Neural cell (in vitro differentiated cells): Measurements from ENCODE around the gene APBA1. TPM values are rescaled to one million over a fixed set of nuclear protein-coding genes. Genes with fewer than 3 reads are reported as not detected.

Experiments used
- H2AFZ ChIP-seq: fragments of 200-600, 300-800 bp; sonication (generic), shearing (Covaris generic); 2 replicates; pipeline ENCODE4 v1.6.0; 2014; ENCODE audit warnings: low read depth, mild to moderate bottlenecking, antibody characterized with exemption, low read length, moderate library complexity
- H3F3A ChIP-seq: fragments of 200-600 bp; shearing (Covaris generic); 2 replicates; pipeline ENCODE4 v1.6.1; 2016; ENCODE audit warnings: mild to moderate bottlenecking, moderate library complexity, mixed read lengths, antibody characterized with exemption, low read length; ENCODE audit not compliant: insufficient read depth, poor library complexity, severe bottlenecking
- H3K27ac ChIP-seq: fragments of 200-600, 300-800 bp; sonication (generic), shearing (Covaris generic); 2 replicates; pipeline ENCODE4 v1.5.1; 2014; ENCODE audit warnings: mild to moderate bottlenecking, low read length, moderate library complexity
- H3K27me3 ChIP-seq: fragments of 300-800, 200-600 bp; sonication (generic), shearing (Covaris generic); 2 replicates; pipeline ENCODE4 v1.6.0; 2014; ENCODE audit warnings: mild to moderate bottlenecking, low read depth, low read length, moderate library complexity; ENCODE audit not compliant: insufficient read depth
- H3K36me3 ChIP-seq: fragments of 300-800, 200-600 bp; sonication (generic), shearing (Covaris generic); 2 replicates; pipeline ENCODE4 v1.5.1; 2014; ENCODE audit warnings: mild to moderate bottlenecking, antibody characterized with exemption, low read length, moderate library complexity; ENCODE audit not compliant: insufficient read depth
- H3K4me2 ChIP-seq: fragments of 300-800, 200-600 bp; sonication (generic), shearing (Covaris generic); 2 replicates; pipeline ENCODE4 v1.6.0; 2014; ENCODE audit warnings: mild to moderate bottlenecking, low read length
- H3K4me3 ChIP-seq: fragments of 300-800, 200-600 bp; sonication (generic), shearing (Covaris generic); 2 replicates; pipeline ENCODE4 v1.5.1; 2014; ENCODE audit warnings: mild to moderate bottlenecking, low read length, moderate library complexity
- H3K79me2 ChIP-seq: fragments of 200-600 bp; shearing (Covaris generic); replicated peaks from 2 replicates; pipeline ENCODE4 v1.6.0; 2014; ENCODE audit warnings: mild to moderate bottlenecking, low read length, moderate library complexity; ENCODE audit not compliant: insufficient read depth
- H3K9ac ChIP-seq: fragments of 300-800, 200-600 bp; sonication (generic), shearing (Covaris generic); 2 replicates; pipeline ENCODE4 v1.6.1; 2016; ENCODE audit warnings: mild to moderate bottlenecking, low read length, mixed read lengths
- H3K9me2 ChIP-seq: fragments of 200-600 bp; shearing (Covaris generic); 2 replicates; pipeline ENCODE4 v1.6.1; 2016; ENCODE audit warnings: mild to moderate bottlenecking, low read length, mixed read lengths; ENCODE audit not compliant: insufficient read depth
- H3K9me3 ChIP-seq: fragments of 200-600, 300-800 bp; sonication (generic), shearing (Covaris generic); 2 replicates; pipeline ENCODE4 v1.6.1; 2016; ENCODE audit warnings: mild to moderate bottlenecking, mixed run types, low read length, moderate library complexity, mixed read lengths
- H4K20me1 ChIP-seq: fragments of 200-600 bp; shearing (Covaris generic); 2 replicates; pipeline ENCODE4 v1.6.1; 2016; ENCODE audit warnings: mild to moderate bottlenecking, mixed run types; ENCODE audit not compliant: insufficient read depth
- CTCF ChIP-seq: fragments of 450-650 bp; IDR thresholded peaks from 2 replicates; pipeline ENCODE4 v1.5.1; 2014; ENCODE audit warnings: antibody characterized with exemption, mild to moderate bottlenecking, moderate library complexity; ENCODE audit not compliant: poor library complexity, severe bottlenecking
- EP300 ChIP-seq: fragments of 450-650 bp; conservative IDR thresholded peaks from 2 replicates; pipeline ENCODE4 v1.6.1; 2014; ENCODE audit warnings: antibody characterized with exemption, mild to moderate bottlenecking, moderate library complexity; ENCODE audit not compliant: poor library complexity, severe bottlenecking
- EZH2 ChIP-seq: fragments of 200-600, 300-800 bp; shearing (Covaris generic), sonication (generic); IDR thresholded peaks from 2 replicates; pipeline ENCODE4 v1.6.1; 2014; ENCODE audit warnings: antibody characterized with exemption, low read length, borderline replicate concordance, mild to moderate bottlenecking; ENCODE audit not compliant: insufficient read depth, poor library complexity, severe bottlenecking
- MXI1 ChIP-seq: fragments of 450-650 bp; conservative IDR thresholded peaks from 2 replicates; pipeline ENCODE4 v1.6.1; 2014; ENCODE audit warnings: antibody characterized with exemption, mild to moderate bottlenecking; ENCODE audit not compliant: poor library complexity, severe bottlenecking
- POLR2AphosphoS5 ChIP-seq: IDR thresholded peaks from 2 replicates; pipeline ENCODE4 v1.6.1; 2012
- RAD21 ChIP-seq: fragments of 450-650 bp; conservative IDR thresholded peaks from 2 replicates; pipeline ENCODE4 v1.6.1; 2014; ENCODE audit warnings: antibody characterized with exemption, mild to moderate bottlenecking, moderate library complexity
- REST ChIP-seq: IDR thresholded peaks from 2 replicates; pipeline ENCODE4 v1.6.1; 2012; ENCODE audit warnings: borderline replicate concordance
- SMC3 ChIP-seq: fragments of 450-650 bp; conservative IDR thresholded peaks from 2 replicates; pipeline ENCODE4 v1.6.1; 2014; ENCODE audit warnings: antibody characterized with exemption, mild to moderate bottlenecking, moderate library complexity; ENCODE audit not compliant: poor library complexity
- TAF1 ChIP-seq: IDR thresholded peaks from 2 replicates; pipeline ENCODE4 v1.6.1; 2012; ENCODE audit warnings: low read depth
- polyA plus RNA-seq: library from polyadenylated mRNA; depleted of rRNA; stranded (reverse); fragments of >200 nt; gene quantifications from 2 replicates; pipeline ENCODE4 v1.2.3, GENCODE V29; 2014

APBA1 gene
- polyA plus RNA-seq, 1 donor from 2014 or later = 10.9 TPM

DNA sequence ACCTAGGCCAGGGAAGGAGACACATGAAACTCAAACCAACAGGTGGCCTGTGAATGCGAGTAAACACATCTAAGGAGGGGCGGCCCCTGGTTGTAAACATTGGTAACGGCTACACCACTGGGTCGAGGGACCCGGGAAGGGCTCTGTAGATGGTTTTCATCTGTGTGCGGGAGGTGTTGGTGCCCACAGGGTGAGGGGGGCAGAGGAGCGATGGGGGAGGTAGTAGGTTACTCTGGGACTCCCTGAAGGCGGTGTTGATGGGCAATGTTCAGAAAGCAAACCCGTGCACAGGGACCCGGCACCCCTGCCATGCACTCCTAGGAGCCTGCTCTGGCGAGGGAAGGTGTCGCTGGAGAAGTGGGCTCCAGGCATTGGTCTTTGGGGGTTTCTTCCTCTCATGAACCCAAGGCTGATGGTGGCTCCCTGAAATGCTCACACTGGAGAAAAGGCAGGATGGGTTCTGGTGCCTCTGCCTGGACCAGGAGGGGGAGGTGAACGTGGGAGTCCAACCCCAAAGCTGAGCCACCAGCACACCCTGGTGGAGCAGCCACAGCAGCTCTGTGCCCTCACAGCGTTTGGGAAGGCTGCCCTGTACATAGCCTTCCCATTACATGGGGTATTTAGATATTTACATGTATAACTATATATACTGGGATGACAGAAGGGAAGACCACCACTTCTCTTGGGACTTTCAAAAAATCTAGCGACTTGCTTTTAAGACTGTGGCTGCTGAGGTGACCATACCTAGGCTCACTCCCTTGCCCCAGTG is 244.0 kb downstream of the APBA1 start:
- no peak overlapping the region for H3K27ac ChIP-seq
- no peak for TF ChIP-seq SMC3
- no peak for TF ChIP-seq TAF1
- no peak for TF ChIP-seq REST
- no peak for TF ChIP-seq EZH2
- no peak for TF ChIP-seq RAD21
- TF ChIP-seq EP300 = no peak
- no peak for TF ChIP-seq POLR2AphosphoS5
- no peak for TF ChIP-seq MXI1
- TF ChIP-seq CTCF = no peak
- H4K20me1 ChIP-seq = no peaks in the 10 kb centered on the region
- no peaks in the 10 kb centered on the region for H3K79me2 ChIP-seq
- H3K4me2 ChIP-seq = no peak overlapping the region
- no peak overlapping the region for H3K4me3 ChIP-seq
- H2AFZ ChIP-seq = no peak overlapping the region
- no peak overlapping the region for H3K9ac ChIP-seq
- H3K9me3 ChIP-seq = peaks cover 15% of the 10 kb centered on the region
- no peaks in the 10 kb centered on the region for H3K9me2 ChIP-seq
- peaks cover 25% of the 10 kb centered on the region for H3K36me3 ChIP-seq
- no peaks in the 10 kb centered on the region for H3K27me3 ChIP-seq
- no peaks in the 10 kb centered on the region for H3F3A ChIP-seq

DNA sequence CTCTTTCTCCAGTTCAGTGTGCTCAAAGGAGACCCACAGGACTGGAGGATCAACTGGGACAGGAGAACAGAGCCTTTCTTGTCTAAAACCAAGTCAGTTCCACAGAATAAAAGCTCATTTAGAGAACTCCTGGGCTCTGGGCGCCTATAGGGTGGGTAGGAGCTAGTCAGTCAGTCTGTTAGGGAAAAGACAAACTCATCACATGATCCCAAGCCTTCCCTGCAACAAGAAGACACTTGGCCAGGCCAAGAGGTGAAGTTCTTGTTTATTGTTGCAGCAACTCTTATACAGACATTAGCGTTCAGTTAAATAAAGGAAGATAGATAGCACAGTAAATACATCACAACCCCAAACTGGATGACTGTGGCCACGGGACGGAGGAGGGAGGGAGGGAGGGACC is 244.9 kb downstream of the APBA1 start:
- H3K4me3 ChIP-seq = no peak overlapping the region
- no peak overlapping the region for H3K27ac ChIP-seq
- no peaks in the 10 kb centered on the region for H3K27me3 ChIP-seq
- TF ChIP-seq EZH2 = no peak
- TF ChIP-seq TAF1 = no peak
- TF ChIP-seq SMC3 = no peak
- no peak for TF ChIP-seq RAD21
- TF ChIP-seq CTCF = no peak
- no peak for TF ChIP-seq MXI1
- no peak for TF ChIP-seq POLR2AphosphoS5
- TF ChIP-seq EP300 = no peak
- TF ChIP-seq REST = no peak
- peaks cover 15% of the 10 kb centered on the region for H3K9me3 ChIP-seq
- no peak overlapping the region for H3K9ac ChIP-seq
- peaks cover 19% of the 10 kb centered on the region for H3K36me3 ChIP-seq
- H3F3A ChIP-seq = no peaks in the 10 kb centered on the region
- no peaks in the 10 kb centered on the region for H3K9me2 ChIP-seq
- no peak overlapping the region for H2AFZ ChIP-seq
- no peaks in the 10 kb centered on the region for H3K79me2 ChIP-seq
- no peak overlapping the region for H3K4me2 ChIP-seq
- H4K20me1 ChIP-seq = no peaks in the 10 kb centered on the region
